ENCODE data around the gene HAX1.
"Not testable (repeated sequence)": the region's sequence is repeated elsewhere in the genome, so short reads cannot be mapped to it uniquely, and the experiment has no call there.

The HAX1 gene

DNA sequence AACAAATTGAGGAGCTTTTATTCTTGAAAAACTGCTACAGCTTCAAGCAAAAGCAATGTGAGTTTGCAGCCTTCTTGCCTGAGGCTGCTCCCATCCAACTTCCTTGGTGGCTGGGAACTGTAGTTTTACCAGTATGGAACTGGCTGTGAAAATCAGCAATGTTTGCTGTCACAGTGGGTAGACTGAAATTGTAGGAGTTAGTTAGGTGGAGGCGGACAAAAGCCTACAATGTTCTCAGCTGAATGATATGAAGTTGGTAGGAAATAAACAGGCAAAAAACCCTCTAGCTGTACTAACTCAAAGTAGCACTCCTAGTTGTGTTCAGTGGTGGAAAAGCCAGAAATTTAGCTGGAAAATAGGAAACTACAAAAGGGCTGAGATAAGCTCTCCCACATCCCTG is 18.5 kb downstream of the HAX1 start:
- no peaks in the 10 kb centered on the region for H3K4me1 ChIP-seq (ENCODE audit: control insufficient read depth, insufficient read depth, low read length)
- no peaks in the 10 kb centered on the region for H3K27me3 ChIP-seq (ENCODE audit: control insufficient read depth, insufficient read depth, low read length)
- no peaks in the 10 kb centered on the region for H3K36me3 ChIP-seq (ENCODE audit: control insufficient read depth, insufficient read depth, low read length)
- no peak overlapping the region for H3K9ac ChIP-seq (ENCODE audit: low read length)
- no peak overlapping the region for H3K4me3 ChIP-seq (ENCODE audit: low read length)
- no peaks in the 10 kb centered on the region for H3K9me3 ChIP-seq (ENCODE audit: control insufficient read depth, low read length)

DNA sequence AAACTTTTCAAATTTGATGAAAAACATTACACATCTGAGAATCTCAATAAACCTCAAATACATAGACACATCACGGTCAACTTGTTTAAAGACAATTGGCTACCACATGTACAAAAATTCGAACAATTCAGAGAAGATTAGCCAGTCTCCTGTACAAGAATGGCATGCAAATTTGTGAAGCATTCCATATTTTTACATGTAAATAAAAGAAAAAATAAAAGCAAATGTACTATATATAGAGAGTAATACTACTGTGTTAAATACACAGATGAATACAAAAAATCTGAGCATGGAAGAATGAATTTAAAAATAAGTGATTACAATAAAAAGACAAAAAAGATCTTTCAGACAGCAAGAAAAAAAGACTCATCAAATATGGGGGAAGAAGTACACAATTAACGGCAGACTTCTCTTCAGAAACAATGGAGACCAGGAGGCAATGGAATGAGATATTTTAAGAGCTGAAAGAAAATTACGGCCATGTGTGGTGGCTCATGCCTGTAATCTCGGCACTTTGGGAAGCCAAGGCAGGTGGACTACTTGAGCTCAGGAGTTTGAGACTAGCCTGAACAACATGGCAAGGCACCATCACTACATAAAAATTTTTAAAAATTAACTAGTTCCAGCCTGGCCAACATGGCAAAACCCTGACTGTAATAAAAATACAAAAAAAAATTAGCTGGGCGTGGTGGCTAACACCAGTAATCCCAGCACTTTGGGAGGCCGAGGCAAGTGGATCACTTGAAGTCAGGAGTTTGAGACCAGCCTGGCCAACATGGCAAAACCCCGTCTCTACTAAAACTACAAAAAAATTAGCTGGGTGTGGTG is 23.2 kb downstream of the HAX1 start:
- H3K9ac ChIP-seq (ENCODE audit: low read length) = no peak overlapping the region
- H3K4me3 ChIP-seq (ENCODE audit: low read length) = no peak overlapping the region
- no peaks in the 10 kb centered on the region for H3K4me1 ChIP-seq (ENCODE audit: control insufficient read depth, insufficient read depth, low read length)
- no peaks in the 10 kb centered on the region for H3K9me3 ChIP-seq (ENCODE audit: control insufficient read depth, low read length)
- no peaks in the 10 kb centered on the region for H3K27me3 ChIP-seq (ENCODE audit: control insufficient read depth, insufficient read depth, low read length)
- no peaks in the 10 kb centered on the region for H3K36me3 ChIP-seq (ENCODE audit: control insufficient read depth, insufficient read depth, low read length)

DNA sequence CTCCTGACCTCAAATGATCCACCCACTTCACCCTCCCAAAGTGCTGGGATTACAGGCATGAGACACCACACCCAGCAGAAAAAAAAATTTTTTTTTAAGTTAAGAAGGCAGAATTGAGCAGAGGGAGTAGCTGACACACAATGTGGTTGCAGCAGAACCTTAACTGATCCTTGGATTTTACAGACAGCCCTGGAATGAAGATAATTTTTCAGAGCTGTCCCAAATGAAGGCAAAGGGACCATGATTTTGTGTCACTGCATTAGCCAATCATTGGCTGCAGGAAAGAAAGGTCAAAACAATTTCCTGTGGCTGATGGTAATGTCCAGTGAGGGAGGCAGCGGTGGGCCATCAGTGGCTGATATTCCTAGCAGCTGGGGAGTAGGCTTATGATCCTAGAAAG is 29.2 kb downstream of the HAX1 start:
- no peaks in the 10 kb centered on the region for H3K27me3 ChIP-seq (ENCODE audit: control insufficient read depth, insufficient read depth, low read length)
- H3K4me3 ChIP-seq (ENCODE audit: low read length) = no peak overlapping the region
- no peaks in the 10 kb centered on the region for H3K9me3 ChIP-seq (ENCODE audit: control insufficient read depth, low read length)
- no peaks in the 10 kb centered on the region for H3K4me1 ChIP-seq (ENCODE audit: control insufficient read depth, insufficient read depth, low read length)
- no peak overlapping the region for H3K9ac ChIP-seq (ENCODE audit: low read length)
- no peaks in the 10 kb centered on the region for H3K36me3 ChIP-seq (ENCODE audit: control insufficient read depth, insufficient read depth, low read length)

DNA sequence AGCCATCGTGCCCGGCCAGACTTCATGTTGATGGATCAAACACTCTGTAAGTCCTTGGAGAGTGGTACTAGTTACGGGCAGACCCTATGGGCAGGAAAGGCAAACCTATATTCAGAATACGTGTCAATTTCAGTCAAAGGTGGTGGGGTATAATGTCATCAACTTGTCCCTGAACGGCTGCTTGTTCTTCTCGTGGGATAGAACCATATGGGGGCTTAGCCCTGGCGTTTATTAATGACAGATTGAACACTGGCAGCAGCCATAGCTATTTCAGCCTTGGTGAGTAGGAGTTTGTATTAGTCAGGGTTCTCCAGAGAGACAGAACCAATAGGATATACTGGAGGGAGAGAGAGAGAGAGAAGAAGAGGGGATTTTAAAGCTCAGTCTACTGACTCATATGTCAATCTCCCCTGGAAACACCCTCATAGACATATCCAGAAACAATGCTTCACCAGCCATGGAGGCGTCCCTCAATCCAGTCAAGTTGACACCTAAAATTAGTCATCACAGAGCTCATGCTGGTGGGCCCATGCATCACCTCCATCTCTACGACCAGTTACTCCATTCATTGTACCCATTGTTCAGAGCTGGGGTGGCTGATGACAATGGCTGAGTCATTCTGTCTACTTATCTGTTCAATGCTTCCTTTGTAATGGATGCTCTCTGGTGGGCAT is 32.4 kb downstream of the HAX1 start:
- no peaks in the 10 kb centered on the region for H3K36me3 ChIP-seq (ENCODE audit: control insufficient read depth, insufficient read depth, low read length)
- no peaks in the 10 kb centered on the region for H3K9me3 ChIP-seq (ENCODE audit: control insufficient read depth, low read length)
- H3K4me3 ChIP-seq (ENCODE audit: low read length) = no peak overlapping the region
- H3K9ac ChIP-seq (ENCODE audit: low read length) = no peak overlapping the region
- H3K4me1 ChIP-seq (ENCODE audit: control insufficient read depth, insufficient read depth, low read length) = no peaks in the 10 kb centered on the region
- no peaks in the 10 kb centered on the region for H3K27me3 ChIP-seq (ENCODE audit: control insufficient read depth, insufficient read depth, low read length)

DNA sequence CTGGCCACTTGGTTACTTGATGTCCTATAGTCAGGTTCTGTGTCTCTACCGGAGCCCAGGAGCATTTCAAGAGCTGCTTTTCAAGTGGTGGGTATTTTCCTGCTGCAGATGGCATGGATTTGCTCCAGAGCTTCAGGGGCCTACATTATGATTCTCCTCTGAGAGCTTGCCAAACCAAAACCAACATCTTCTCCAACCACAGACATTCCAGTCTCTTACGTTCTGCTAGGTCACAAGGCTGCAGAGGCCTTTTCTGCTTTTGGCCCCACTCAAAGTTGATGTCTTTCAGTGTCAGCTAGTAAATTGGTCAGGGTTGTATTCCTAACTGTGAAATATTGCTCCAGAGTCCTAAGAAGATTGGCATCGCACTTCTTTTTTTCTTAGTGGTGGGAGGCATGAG is 33.7 kb downstream of the HAX1 start:
- H3K9ac ChIP-seq (ENCODE audit: low read length) = no peak overlapping the region
- no peaks in the 10 kb centered on the region for H3K27me3 ChIP-seq (ENCODE audit: control insufficient read depth, insufficient read depth, low read length)
- H3K9me3 ChIP-seq (ENCODE audit: control insufficient read depth, low read length) = no peaks in the 10 kb centered on the region
- H3K36me3 ChIP-seq (ENCODE audit: control insufficient read depth, insufficient read depth, low read length) = no peaks in the 10 kb centered on the region
- H3K4me1 ChIP-seq (ENCODE audit: control insufficient read depth, insufficient read depth, low read length) = no peaks in the 10 kb centered on the region
- H3K4me3 ChIP-seq (ENCODE audit: low read length) = no peak overlapping the region

DNA sequence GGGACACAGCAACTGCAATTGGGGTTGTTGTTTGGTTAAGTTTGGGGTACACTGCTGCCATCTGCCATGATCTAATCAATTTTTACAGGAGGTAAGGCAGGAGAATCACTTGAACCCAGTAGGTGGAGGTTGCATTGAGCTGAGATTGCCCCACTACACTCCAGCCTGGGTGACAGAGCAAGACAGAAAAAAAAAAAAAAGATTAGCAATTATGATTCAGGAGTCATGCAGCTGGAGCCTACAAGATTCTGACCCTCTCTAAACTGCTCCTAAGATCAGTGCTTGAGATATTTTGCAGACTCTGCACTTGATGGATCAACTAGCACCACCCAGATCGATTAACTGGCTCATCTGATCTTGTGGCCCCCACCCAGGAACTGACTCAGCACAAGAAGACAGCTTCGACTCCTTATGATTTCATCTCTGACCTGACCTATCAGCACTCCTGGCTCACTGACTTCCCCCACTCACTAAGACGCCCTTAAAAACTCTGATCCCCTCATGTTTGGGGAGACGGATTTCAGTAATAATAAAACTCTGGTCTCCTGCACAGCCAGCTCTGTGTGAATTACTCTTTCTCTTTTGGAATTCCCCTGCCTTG is 35.3 kb downstream of the HAX1 start:
- not testable (repeated sequence) for H3K9ac ChIP-seq (ENCODE audit: low read length); H3K36me3 ChIP-seq (ENCODE audit: control insufficient read depth, insufficient read depth, low read length); H3K4me1 ChIP-seq (ENCODE audit: control insufficient read depth, insufficient read depth, low read length); H3K9me3 ChIP-seq (ENCODE audit: control insufficient read depth, low read length); H3K4me3 ChIP-seq (ENCODE audit: low read length); H3K27me3 ChIP-seq (ENCODE audit: control insufficient read depth, insufficient read depth, low read length)

DNA sequence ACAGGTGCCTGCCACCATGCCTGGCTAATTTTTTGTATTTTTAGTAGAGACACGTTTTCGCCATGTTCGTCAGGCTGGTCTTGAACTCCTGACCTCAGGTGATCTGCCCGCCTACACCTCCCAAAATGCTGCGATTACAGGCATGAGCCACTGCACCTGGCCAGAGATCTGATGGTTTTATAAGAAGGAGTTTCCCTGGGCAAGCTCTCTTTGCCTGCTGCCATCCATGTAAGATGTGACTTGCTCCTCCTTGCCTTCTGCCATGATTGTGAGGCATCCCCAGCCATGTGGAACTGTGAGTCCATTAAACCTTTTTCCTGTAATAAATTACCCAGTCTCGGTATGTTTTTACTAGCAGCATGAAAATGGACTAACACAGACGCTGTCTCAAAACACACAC is 36.7 kb downstream of the HAX1 start:
- H3K4me3 ChIP-seq (ENCODE audit: low read length); H3K27me3 ChIP-seq (ENCODE audit: control insufficient read depth, insufficient read depth, low read length); H3K4me1 ChIP-seq (ENCODE audit: control insufficient read depth, insufficient read depth, low read length); H3K36me3 ChIP-seq (ENCODE audit: control insufficient read depth, insufficient read depth, low read length); H3K9me3 ChIP-seq (ENCODE audit: control insufficient read depth, low read length); H3K9ac ChIP-seq (ENCODE audit: low read length): not testable (repeated sequence)

DNA sequence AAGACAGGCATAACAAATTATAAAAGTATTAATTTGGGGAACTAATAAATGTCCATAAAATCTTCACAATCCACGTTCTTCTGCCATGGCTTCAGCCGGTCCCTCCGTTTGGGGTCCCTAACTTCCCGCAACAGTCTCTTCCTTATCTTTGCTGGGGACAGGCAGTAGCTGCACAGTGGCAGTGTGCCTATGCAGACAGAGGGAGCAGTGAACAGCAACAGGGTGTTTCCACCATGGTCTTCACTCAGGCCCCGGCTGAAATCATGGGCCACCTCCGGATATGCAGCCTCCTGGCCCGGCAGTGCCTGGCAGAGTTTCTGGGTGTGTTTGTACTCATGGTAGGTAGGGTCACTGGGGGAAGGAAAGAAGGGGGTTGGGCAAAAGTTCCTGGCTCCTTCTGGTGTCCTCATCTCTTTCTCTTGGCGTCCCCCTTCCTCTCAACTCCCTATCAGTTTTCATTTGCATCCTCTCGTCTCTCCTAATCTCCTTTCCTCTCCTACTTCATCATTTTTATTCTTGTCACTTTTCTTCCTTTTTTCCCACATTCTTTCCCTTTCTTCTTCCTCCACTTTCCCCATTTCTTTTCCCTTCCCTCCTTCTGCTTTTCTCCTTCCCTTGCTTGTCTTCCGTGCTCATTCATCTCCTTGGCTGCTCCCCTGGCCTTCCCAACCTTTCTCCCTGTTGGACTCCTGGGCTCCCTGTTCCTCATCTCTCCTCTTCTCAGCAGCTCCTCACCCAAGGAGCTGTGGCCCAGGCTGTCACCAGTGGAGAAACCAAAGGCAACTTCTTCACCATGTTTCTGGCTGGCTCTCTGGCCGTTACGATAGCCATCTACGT is 40.0 kb downstream of the HAX1 start:
- not testable (repeated sequence) for H3K27me3 ChIP-seq (ENCODE audit: control insufficient read depth, insufficient read depth, low read length); H3K4me3 ChIP-seq (ENCODE audit: low read length); H3K4me1 ChIP-seq (ENCODE audit: control insufficient read depth, insufficient read depth, low read length); H3K36me3 ChIP-seq (ENCODE audit: control insufficient read depth, insufficient read depth, low read length); H3K9ac ChIP-seq (ENCODE audit: low read length); H3K9me3 ChIP-seq (ENCODE audit: control insufficient read depth, low read length)

DNA sequence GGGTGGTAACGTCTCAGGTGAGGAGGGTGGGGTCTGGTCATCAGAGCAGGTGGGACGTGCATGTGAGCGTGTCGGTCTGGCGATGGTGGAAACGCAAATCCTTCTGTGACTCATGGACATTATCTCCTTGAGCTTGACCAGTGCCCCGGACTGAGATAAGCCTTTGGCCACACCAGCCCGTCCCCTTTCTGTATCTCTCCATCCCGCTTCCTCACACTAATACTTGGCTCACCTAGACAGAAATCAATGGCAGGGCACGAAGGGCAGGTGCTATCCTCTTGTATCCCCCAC is 40.6 kb downstream of the HAX1 start:
- no peak overlapping the region for H3K4me3 ChIP-seq (ENCODE audit: low read length)
- no peaks in the 10 kb centered on the region for H3K36me3 ChIP-seq (ENCODE audit: control insufficient read depth, insufficient read depth, low read length)
- H3K9ac ChIP-seq (ENCODE audit: low read length) = no peak overlapping the region
- no peaks in the 10 kb centered on the region for H3K4me1 ChIP-seq (ENCODE audit: control insufficient read depth, insufficient read depth, low read length)
- H3K27me3 ChIP-seq (ENCODE audit: control insufficient read depth, insufficient read depth, low read length) = no peaks in the 10 kb centered on the region
- H3K9me3 ChIP-seq (ENCODE audit: control insufficient read depth, low read length) = no peaks in the 10 kb centered on the region

DNA sequence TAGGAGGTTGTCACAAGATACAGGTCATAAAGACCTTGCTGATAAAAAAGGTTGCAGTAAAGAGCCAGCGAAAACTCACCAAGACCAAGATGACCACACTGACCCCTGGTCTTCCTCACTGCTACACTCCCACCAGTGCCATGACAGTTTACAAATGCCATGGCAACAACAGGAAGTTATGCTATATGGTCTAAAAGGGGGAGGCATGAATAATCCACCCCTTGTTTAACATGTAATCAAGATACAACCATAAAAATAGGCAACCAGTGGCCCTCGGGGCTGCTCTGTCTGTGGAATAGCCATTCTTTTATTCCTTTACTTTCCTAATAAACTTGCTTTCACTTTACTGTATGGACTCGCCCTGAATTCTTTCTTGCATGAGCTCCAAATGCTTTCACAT is 41.8 kb downstream of the HAX1 start:
- H3K4me1 ChIP-seq (ENCODE audit: control insufficient read depth, insufficient read depth, low read length); H3K27me3 ChIP-seq (ENCODE audit: control insufficient read depth, insufficient read depth, low read length); H3K9ac ChIP-seq (ENCODE audit: low read length); H3K36me3 ChIP-seq (ENCODE audit: control insufficient read depth, insufficient read depth, low read length); H3K9me3 ChIP-seq (ENCODE audit: control insufficient read depth, low read length); H3K4me3 ChIP-seq (ENCODE audit: low read length): not testable (repeated sequence)

DNA sequence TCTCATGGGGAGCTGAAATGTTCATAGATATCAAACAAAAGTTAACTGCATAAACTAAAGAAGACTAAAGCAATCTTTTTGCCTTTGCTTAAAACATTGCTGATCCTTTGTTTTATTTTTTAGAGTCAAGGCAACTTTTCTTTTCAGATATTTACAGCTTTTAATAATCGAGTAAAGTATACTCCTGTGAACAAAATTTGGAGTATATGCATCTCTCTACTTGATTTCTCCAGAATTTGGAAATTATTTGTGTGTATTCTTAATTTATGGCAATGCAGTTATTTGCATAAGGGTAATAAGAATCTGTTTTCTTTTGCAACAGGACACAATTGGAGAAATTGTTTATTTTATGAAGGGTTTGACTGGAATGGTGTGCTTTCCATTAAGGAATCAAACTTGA is 44.3 kb downstream of the HAX1 start:
- peaks cover 10% of the 10 kb centered on the region for H3K4me1 ChIP-seq (ENCODE audit: control insufficient read depth, insufficient read depth, low read length)

DNA sequence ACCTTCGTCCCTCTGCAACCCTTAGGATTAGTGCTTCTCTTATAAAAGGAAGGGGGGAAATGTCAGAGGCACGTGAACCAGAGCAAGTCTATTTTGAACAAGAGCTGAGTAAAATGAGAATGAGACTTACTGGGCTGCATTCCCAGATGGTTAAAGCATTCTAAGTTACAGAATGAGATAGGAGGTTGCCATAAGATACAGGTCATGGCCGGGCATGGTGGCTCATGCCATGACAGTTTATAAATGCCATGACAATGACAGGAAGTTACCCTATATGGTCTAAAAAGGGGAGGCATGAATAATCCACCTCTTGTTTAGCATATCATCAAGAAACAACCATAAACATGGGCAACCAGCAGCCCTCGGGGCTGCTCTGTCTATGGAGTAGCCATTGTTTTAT is 46.0 kb downstream of the HAX1 start:
- no peaks in the 10 kb centered on the region for H3K9me3 ChIP-seq (ENCODE audit: control insufficient read depth, low read length)

More for the DNA sequence above, 44.3 kb downstream of the HAX1 start:
- no peaks in the 10 kb centered on the region for H3K27me3 ChIP-seq (ENCODE audit: control insufficient read depth, insufficient read depth, low read length)
- H3K9ac ChIP-seq (ENCODE audit: low read length) = no peak overlapping the region
- no peak overlapping the region for H3K4me3 ChIP-seq (ENCODE audit: low read length)
- no peaks in the 10 kb centered on the region for H3K9me3 ChIP-seq (ENCODE audit: control insufficient read depth, low read length)
- no peaks in the 10 kb centered on the region for H3K36me3 ChIP-seq (ENCODE audit: control insufficient read depth, insufficient read depth, low read length)

More for the DNA sequence above, 46.0 kb downstream of the HAX1 start:
- peaks cover 10% of the 10 kb centered on the region for H3K4me1 ChIP-seq (ENCODE audit: control insufficient read depth, insufficient read depth, low read length)
- no peak overlapping the region for H3K4me3 ChIP-seq (ENCODE audit: low read length)
- peaks cover 6% of the 10 kb centered on the region for H3K27me3 ChIP-seq (ENCODE audit: control insufficient read depth, insufficient read depth, low read length)
- H3K9ac ChIP-seq (ENCODE audit: low read length) = no peak overlapping the region
- no peaks in the 10 kb centered on the region for H3K36me3 ChIP-seq (ENCODE audit: control insufficient read depth, insufficient read depth, low read length)
